Upper lobe of left lung (tissue), 6 donors: ENCODE measurements around the gene AP3B2. TPM values are rescaled to one million over a fixed set of nuclear protein-coding genes. Genes with fewer than 3 reads are reported as not detected.
A peak's percentile ranks its signal among the peaks of the same experiment; 100 is the strongest.

ENCODE experiments used
- ATAC-seq, 2 donors: fragments of 200-7000 bp; cut with Tn5 transposase; one replicate each; pipeline ENCODE4 v1.9.1; 2022; ENCODE audit warnings: mild to moderate bottlenecking in 2 of 2, moderate library complexity in 2 of 2; ENCODE audit not compliant: low FRiP score in 2 of 2
- DNase-seq, 2 donors: peaks; one replicate each; pipeline ENCODE4 v3.0.0-alpha.2; 2019 to 2020
- H3K27ac ChIP-seq, 4 donors: fragments of 200-600 bp; sonication (generic); one replicate each; pipeline ENCODE4 v1.5.1; 2016 to 2019
- H3K27me3 ChIP-seq, 4 donors: fragments of 200-600 bp; sonication (generic); one replicate each; pipeline ENCODE4 v1.5.1; 2017 to 2019
- H3K36me3 ChIP-seq, 4 donors: fragments of 200-600 bp; sonication (generic); one replicate each; pipeline ENCODE4 v1.5.1; 2016 to 2019
- H3K4me1 ChIP-seq, 4 donors: fragments of 200-600 bp; sonication (generic); one replicate each; pipeline ENCODE4 v1.5.1; 2018 to 2019
- H3K4me3 ChIP-seq, 4 donors: fragments of 200-600 bp; sonication (generic); one replicate each; pipeline ENCODE4 v1.5.1; 2017 to 2019; ENCODE audit warnings: mild to moderate bottlenecking in 2 of 4, moderate library complexity in 1 of 4
- H3K9me3 ChIP-seq, 4 donors: fragments of 200-600 bp; sonication (generic); one replicate each; pipeline ENCODE4 v1.5.1; 2018 to 2019
- CTCF ChIP-seq, 6 experiments: fragments of 450-650 bp in 4 of 6; fragments of 200-600 bp in 2 of 6; sonication (generic) in 2 of 6; IDR thresholded peaks; one replicate each; pipeline ENCODE4 v1.5.1; 2016 to 2019; ENCODE audit warnings: antibody characterized with exemption in 6 of 6
- EP300 ChIP-seq, 4 donors: sonication (generic); formaldehyde crosslinking; IDR thresholded peaks; one replicate each; pipeline ENCODE4 v1.5.1; 2017; ENCODE audit warnings: antibody characterized with exemption in 4 of 4, control low read depth in 2 of 4
- POLR2A ChIP-seq, 4 donors: fragments of 450-650 bp; IDR thresholded peaks; one replicate each; pipeline ENCODE4 v1.5.1; 2016 to 2017; ENCODE audit warnings: antibody characterized with exemption in 4 of 4, mild to moderate bottlenecking in 2 of 4
- POLR2AphosphoS5 ChIP-seq, 2 donors: sonication (generic); formaldehyde crosslinking; IDR thresholded peaks; one replicate each; pipeline ENCODE4 v1.5.1; 2017; ENCODE audit warnings: antibody characterized with exemption in 2 of 2
- WGBS, 2 donors: methylation state at CpG; one replicate each; pipeline ENCODE4 v1.1.5; 2017 to 2018; 5-methylcytosine and 5-hydroxymethylcytosine counted together
- total RNA-seq, 6 donors: library from RNA; depleted of rRNA in 4 of 6; stranded (reverse); fragments of >200 nt in 4 of 6; gene quantifications; one replicate each; pipeline versions ENCODE4 v1.1.0 to v1.2.1, GENCODE V29; 2016 to 2021
- donor health status: DM: no; HTN: no; CAD: no; lungs with moderate emphysema.
- donor health status: DM: no; HTN: yes; CAD: no; lungs with severe emphysema.

The AP3B2 gene
- total RNA-seq, 6 donors from 2014 or later: 0.39 to 25.1 (median 3.8) TPM

- Histone ChIP-seq H3K4me1 (peaks cover 5 to 12% (median 7%) of the 10 kb centered on the region in 4 donors), H3K27ac (no peak overlapping the region), H3K4me3 (peak overlapping the region in 3 of 4 donors; percentile 47 to 58 (median 53)), H3K9me3 (no peaks in the 10 kb centered on the region), H3K27me3 (peaks cover 0 to 10% (median 4%) of the 10 kb centered on the region in 4 donors), H3K36me3 (no peaks in the 10 kb centered on the region)
- WGBS, 2 donors: 31 to 43% methylated on average over 8 to 19 of the region's 19 CpGs
- no peak for TF ChIP-seq EP300 (IDR thresholded peaks at IDR 0.05)
- no peak for TF ChIP-seq POLR2AphosphoS5 (IDR thresholded peaks at IDR 0.05)
- no peak for TF ChIP-seq POLR2A (IDR thresholded peaks at IDR 0.05)
- no peak for TF ChIP-seq CTCF (IDR thresholded peaks at IDR 0.05)
- ATAC-seq: no peak
- DNase-seq: no peak
Measured at GRCh38 chr15:82679626-82680199, 30.0 kb downstream of the AP3B2 start.

GRCh38 chr15:82677720-82678323 is 31.9 kb downstream of the AP3B2 start:
- 87% methylated on average over 4 to 7 of the region's 7 CpGs for WGBS, 2 donors

GRCh38 chr15:82674873-82675272 is 34.8 kb downstream of the AP3B2 start:
- Histone ChIP-seq H3K4me3 (no peak overlapping the region), H3K36me3 (no peaks in the 10 kb centered on the region), H3K4me1 (peaks cover 0 to 1% (median under 1%) of the 10 kb centered on the region in 4 donors), H3K27me3 (peaks cover 0 to 2% (median 0%) of the 10 kb centered on the region in 4 donors), H3K27ac (no peak overlapping the region), H3K9me3 (no peaks in the 10 kb centered on the region)
- DNase-seq: no peak
- ATAC-seq: no peak
- 68 to 76% methylated on average over 2 of the region's 2 CpGs for WGBS, 2 donors
- no peak for TF ChIP-seq EP300 (IDR thresholded peaks at IDR 0.05)
- no peak for TF ChIP-seq CTCF (IDR thresholded peaks at IDR 0.05)
- TF ChIP-seq POLR2A (IDR thresholded peaks at IDR 0.05): no peak
- no peak for TF ChIP-seq POLR2AphosphoS5 (IDR thresholded peaks at IDR 0.05)

More at GRCh38 chr15:82677720-82678323, 31.9 kb downstream of the AP3B2 start:
- TF ChIP-seq CTCF (IDR thresholded peaks at IDR 0.05) (no peak), POLR2AphosphoS5 (IDR thresholded peaks at IDR 0.05) (no peak), EP300 (IDR thresholded peaks at IDR 0.05) (no peak), POLR2A (IDR thresholded peaks at IDR 0.05) (no peak)
- ATAC-seq (no peak), DNase-seq (no peak)
- no peak overlapping the region for H3K4me3 ChIP-seq
- no peaks in the 10 kb centered on the region for H3K9me3 ChIP-seq
- no peaks in the 10 kb centered on the region for H3K36me3 ChIP-seq
- H3K27me3 ChIP-seq: peaks cover 0 to 10% (median 4%) of the 10 kb centered on the region in 4 donors
- H3K4me1 ChIP-seq: peaks cover 5 to 12% (median 7%) of the 10 kb centered on the region in 4 donors
- H3K27ac ChIP-seq: no peak overlapping the region

- H3K4me3 ChIP-seq: no peak overlapping the region
- H3K27me3 ChIP-seq: no peaks in the 10 kb centered on the region
- no peak for DNase-seq
- H3K27ac ChIP-seq: no peak overlapping the region
- no peaks in the 10 kb centered on the region for H3K4me1 ChIP-seq
- TF ChIP-seq POLR2AphosphoS5 (IDR thresholded peaks at IDR 0.05): no peak
- TF ChIP-seq EP300 (IDR thresholded peaks at IDR 0.05): no peak
- no peak for TF ChIP-seq POLR2A (IDR thresholded peaks at IDR 0.05)
- TF ChIP-seq CTCF (IDR thresholded peaks at IDR 0.05): no peak
- no peak for ATAC-seq
- WGBS, 2 donors: 78 to 89% methylated on average over 4 of the region's 4 CpGs
- no peaks in the 10 kb centered on the region for H3K36me3 ChIP-seq
- H3K9me3 ChIP-seq: no peaks in the 10 kb centered on the region
Measured at GRCh38 chr15:82670699-82671098, 39.0 kb downstream of the AP3B2 start.
